ENCODE measurements around the gene RBM18.

The RBM18 gene

GRCh38 chr9:122258886-122259415, 5.7 kb downstream of the RBM18 start:
- no peak for DNase-seq (ENCODE audit: low read depth, low spot score)

- DNase-seq (ENCODE audit: low read depth, low spot score): no peak
Measured at GRCh38 chr9:122256206-122256605, 8.4 kb downstream of the RBM18 start.

DNA sequence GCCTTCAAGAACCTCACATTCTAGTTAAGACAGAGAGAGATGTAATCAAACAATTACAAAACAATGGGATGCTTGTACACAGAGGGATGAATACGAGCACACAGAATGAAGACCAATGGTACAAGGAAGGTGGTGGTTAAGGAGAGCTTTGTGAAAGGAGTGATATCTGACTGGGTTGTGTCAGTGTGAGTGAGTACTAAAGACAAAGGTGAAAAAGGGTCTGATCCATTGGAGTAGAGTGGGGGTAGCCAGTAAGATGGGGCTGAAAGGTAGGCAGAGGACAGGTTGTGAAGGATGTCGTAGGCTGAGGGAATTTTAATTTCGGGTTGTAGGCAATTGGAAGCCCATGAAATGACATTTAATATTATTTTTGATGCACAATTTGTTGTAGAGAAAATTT, 9.9 kb downstream of the RBM18 start:
- no peak for DNase-seq (ENCODE audit: low read depth, low spot score)

DNA sequence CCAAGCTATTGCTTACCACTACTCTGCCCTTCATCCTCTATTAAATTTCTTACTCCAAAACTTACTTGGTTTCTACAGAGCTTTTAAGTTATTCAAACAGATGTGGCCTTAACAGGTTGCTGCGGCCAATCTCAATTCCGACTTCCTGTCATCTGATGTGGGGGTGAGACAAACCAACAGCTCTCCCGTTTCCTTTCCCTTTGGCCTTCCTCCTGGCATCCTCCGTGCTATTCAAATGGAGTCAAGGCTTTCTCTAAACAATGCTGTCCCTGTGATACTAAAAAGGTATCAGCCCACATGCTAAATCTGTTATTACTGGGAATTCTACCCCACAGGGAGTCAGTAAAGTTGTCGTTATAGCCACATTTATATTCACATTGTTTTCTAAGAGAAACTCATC, 11.8 kb downstream of the RBM18 start:
- DNase-seq (ENCODE audit: low read depth, low spot score): no peak

DNA sequence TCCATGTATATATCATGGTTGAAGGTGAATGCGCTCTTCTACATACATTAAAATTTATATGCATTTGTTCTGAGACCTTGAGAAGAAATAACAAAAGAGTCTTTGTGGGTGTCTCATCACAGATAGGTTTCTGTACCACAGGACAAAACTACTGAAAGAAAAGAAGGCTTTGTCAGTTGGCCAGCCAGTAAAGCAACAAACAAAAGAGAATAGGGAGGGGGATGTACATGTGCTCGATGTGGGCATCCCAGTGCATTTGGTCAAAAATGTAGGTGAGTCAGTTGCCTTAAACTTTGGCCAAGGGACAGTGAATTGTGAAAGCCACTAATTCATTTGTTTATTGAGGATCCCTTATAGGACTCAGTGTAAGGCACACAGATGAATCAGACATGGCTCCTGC, 13.3 kb downstream of the RBM18 start:
- no peak for DNase-seq (ENCODE audit: low read depth, low spot score)

- no peak for DNase-seq (ENCODE audit: low read depth, low spot score)
Measured at GRCh38 chr9:122248448-122248865, 16.2 kb downstream of the RBM18 start.

- no peak for DNase-seq (ENCODE audit: low read depth, low spot score)
Measured at GRCh38 chr9:122246666-122247065, 18.0 kb downstream of the RBM18 start.

GRCh38 chr9:122244349-122244748, 20.3 kb downstream of the RBM18 start:
- no peak for DNase-seq (ENCODE audit: low read depth, low spot score)

DNA sequence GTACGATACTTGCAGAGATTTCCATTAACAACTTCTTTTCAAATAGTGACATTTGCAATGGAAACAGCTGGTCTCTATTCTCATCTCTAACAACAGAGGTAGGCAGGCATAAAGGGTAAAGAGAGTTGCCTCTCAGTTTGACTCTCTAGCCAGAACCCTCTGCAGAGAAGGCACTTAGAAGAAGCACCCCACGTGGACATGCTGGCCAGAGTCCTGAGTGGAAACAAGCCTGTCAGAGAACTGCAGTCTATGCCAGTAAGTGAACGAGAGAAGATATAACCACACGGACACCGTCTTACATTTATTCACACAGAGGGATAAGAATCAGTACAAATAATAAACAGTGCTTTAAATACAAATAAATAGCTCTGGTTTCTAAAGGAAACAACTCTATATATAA, 24.9 kb downstream of the RBM18 start:
- no peak for DNase-seq (ENCODE audit: low read depth, low spot score)

GRCh38 chr9:122236681-122237080, 28.0 kb downstream of the RBM18 start:
- DNase-seq (ENCODE audit: low read depth, low spot score): no peak

GRCh38 chr9:122234022-122234748, 30.5 kb downstream of the RBM18 start:
- no peak for DNase-seq (ENCODE audit: low read depth, low spot score)

DNA sequence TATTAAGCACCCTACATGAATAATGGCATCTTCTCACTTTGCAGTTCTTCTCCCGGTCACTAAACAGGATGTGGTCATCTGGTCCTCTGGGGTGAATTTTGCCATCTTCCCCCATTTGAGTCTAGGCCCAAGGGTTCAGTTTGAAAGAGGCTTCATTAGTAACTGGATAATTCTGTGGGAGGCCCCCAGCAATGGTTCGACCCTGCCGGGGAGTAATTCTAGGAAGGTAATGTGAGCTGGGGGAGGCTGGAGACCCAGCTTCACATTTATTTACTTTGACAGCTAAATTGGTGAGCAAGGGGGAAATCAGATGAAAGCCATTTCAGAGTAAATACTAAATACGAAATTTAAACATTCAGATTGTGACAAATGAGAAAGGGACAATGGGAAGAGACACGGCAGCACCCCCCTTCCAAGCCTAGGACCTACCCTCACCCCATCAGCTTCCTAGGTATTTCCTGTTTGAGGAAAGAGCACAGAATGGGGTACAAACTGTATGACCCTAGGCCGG, 31.8 kb downstream of the RBM18 start:
- no peak for DNase-seq (ENCODE audit: low read depth, low spot score)

GRCh38 chr9:122229485-122229837, 35.2 kb downstream of the RBM18 start:
- no peak for DNase-seq (ENCODE audit: low read depth, low spot score)

DNA sequence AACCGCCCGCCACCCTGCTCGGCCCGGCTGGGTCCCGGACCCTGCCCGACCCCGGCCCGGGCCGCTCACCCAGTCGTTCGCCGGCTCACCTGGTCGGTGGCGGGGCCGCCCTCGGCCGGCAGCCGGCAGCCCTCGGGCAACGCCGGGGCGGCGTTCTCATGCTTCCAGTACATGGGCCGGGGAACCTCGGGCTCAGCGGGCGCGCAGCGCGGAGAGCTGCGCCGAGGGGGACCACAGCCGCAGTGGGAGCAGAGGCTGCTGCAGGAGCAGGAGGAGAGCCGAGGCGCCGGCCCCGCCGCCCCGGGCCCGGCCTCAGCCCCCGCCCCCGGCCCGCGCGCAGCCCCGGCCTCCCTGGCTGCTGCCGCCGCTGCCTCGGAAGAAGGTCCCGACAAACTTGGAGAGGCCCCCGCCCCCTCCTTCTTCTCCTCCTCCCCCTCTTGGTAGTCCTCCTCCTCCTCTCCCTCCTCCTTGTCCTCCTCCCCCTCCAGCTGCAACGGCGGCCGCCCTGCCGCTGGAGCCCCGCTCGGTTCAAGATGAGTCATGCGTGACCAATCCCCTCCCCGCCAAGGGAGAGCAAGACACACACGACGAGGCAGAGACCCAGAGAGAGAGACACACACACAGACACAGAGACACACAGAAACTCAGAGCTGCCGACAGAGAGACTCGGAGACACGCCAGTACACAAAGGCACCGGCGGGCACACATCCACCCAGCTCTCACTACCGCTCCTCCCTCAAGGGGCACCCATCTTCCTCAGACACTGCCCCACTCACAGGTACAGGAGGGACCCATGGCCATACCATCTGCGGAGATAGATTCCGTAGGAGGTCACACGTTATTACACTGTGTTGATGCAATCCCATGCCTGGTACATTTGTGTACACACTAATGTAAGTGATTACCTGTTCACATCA, 35.8 kb downstream of the RBM18 start, which contains the start of gene LHX6:
Gene LHX6, minus strand, starts transcription at position 390 of the 917 bp plus-strand sequence. Its CDS starts 217 bp downstream, at position 173.
- DNase-seq (ENCODE audit: low read depth, low spot score): no peak

DNA sequence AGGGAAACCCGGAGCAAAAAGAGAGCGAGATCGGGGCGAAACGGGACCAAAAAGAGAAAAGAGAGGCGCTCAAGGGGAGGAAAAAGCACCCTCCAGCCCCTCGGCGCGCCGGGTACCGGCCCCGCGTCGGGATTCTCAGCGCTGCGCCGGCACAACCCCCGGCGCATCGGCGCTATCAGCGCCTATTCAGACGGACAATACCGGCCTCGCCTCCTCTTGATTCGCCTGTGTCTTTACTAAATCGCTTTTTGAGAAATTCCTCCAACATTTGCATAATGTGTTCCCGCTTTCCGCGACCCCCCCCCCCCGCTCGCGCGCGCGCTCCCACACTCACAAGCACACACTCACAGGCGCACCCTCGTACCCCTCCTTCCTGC, 36.5 kb downstream of the RBM18 start:
- no peak for DNase-seq (ENCODE audit: low read depth, low spot score)

DNA sequence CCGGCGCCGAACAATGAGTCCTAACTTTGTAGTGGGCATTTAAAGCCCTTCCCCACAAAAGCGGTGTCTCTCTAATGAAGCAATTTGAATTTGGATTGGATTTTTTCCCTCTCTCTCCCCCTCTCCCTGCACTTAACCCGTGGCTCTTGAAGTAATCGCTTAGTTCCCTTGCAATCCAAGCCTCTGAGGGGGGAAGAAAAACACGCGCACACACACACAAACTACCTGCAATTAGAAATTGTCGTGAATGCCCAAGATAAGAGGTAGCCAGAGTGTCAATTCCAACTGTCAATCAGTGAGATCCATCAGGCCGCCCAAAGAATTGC, 37.1 kb downstream of the RBM18 start:
- DNase-seq (ENCODE audit: low read depth, low spot score): no peak

DNA sequence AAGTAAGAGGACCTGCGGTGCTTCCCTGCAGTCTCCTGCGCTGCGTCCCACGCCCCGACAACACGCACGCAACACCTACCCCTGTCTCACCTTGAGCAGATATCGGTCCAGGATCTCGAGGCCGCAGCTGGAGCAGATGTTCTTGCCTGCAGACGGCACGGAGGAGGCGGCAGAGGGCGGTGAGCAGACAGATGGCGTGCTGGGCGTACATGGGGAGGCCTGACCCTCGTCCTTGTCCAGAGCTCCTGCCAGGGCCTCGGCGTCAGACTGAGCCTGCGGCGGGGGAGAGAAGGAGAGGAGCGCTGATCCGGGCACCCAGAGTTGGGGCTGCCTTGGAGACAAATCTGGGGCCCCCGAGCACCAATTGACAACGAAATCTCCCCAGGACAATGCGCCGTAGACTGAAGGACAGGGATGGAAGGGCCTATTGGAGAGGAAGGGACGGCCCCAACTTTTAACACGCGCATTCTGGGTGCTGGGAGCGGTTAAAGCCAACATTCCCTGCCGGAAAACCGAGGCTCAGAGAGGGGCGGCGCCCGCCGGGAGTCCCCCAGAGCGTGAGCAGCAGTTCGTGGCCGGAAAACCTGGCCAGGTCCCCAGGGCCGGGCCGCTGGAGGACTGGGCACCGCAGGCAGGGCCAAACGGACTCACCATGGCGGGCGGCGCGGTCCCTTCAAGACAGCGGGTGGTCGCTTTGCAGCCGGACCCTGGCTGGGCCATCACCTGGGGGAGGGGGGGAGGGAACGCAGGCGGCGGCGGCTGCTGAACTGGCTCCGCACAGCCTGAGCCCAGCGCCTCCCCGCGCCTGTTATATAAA, 37.7 kb downstream of the RBM18 start:
- DNase-seq (ENCODE audit: low read depth, low spot score): no peak

DNA sequence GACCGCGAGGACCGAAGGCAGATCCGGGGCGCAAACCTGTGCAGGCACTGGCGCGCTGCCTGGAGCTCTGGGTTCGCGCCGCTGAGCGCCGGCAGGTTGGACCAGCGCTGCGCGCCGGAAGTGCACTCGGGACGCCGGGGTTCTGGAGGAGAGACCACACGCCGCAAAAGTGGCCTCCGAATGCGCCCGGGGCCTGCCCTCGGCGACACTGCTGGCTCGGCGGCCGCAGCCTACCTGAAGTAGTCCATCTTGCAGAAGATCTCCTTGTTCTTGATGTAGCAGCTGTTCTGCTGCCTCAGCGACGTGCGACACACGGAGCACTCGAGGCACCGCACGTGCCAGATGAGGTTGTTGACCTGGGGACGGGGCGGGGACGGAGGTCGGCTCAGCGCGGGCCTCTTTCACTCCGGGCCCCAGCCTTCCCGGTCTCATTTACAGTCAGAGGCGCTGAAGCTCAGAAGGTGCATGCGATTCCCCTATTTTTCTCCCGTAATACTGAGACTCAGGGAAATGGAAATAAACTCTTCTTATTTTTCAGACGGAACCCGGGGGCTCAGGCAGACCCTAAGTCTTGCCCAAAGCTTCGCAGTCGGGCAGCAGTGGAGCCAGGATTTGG, 38.4 kb downstream of the RBM18 start:
- no peak for DNase-seq (ENCODE audit: low read depth, low spot score)

DNA sequence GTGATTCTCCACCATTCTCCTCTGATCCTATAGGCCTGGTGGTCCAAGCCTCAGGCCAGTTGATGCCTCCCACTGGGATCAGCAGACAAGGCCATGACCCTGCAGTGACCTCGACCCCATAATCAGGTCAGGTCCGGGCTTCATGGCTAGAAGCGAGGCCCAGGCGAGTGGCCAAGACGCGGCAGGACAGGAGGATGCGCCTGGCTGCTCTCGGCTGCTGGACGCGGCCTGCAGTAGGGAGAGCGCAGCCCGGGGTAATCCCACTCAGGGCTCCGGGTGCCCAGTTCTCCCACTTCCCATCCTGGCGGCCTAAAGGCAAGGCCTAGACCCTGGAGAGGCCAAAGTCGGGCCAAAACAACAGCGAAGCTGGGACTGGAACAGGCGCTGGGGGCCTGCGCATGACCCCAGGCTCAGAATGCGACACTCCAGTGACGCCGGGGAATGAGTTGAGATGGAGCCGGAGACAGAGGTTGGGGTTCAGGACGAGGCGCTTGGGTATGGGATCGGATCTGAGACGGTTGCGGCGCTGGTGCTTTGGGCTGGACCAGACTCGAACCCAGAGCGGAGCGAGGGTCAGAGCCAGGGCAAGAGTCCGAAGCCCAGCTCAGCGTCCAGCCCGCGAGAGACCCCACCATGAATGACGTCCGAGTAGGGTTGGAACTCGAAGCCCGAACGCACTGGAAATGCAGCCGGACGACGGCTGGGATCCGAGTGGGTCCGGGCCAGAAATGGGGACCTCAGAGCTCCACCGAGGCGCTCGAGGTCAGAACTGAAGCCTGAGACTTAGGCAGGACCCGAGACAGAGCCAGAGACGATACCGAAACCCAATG, 39.1 kb downstream of the RBM18 start:
- DNase-seq (ENCODE audit: low read depth, low spot score): no peak

- no peak for DNase-seq (ENCODE audit: low read depth, low spot score)
Measured at GRCh38 chr9:122223435-122223834, 41.2 kb downstream of the RBM18 start.
